Mesenchymal stem cell (in vitro differentiated cells and primary cell): ENCODE measurements around the gene PDK3.

Experiments used
- DNase-seq: peaks from one replicate; pipeline ENCODE4 v3.0.0-alpha.2; 2013
- H2AFZ ChIP-seq: one replicate; pipeline ENCODE4 v1.6.1; 2013; ENCODE audit warnings: low read depth, mild to moderate bottlenecking, control low read depth, inconsistent platforms, low read length, moderate library complexity
- H2AK5ac ChIP-seq: 2 replicates; pipeline ENCODE4 v1.6.1; 2013; ENCODE audit warnings: low read length, moderate library complexity, mild to moderate bottlenecking, inconsistent platforms; ENCODE audit not compliant: severe bottlenecking
- H2BK120ac ChIP-seq: one replicate; pipeline ENCODE4 v1.6.1; 2013; ENCODE audit warnings: low read depth, mild to moderate bottlenecking, inconsistent platforms, low read length, moderate library complexity
- H2BK12ac ChIP-seq, 2 experiments: one replicate each; pipeline ENCODE4 v1.6.1; 2013; ENCODE audit warnings: inconsistent platforms in 2 of 2, low read length in 2 of 2, mild to moderate bottlenecking in 2 of 2, moderate library complexity in 2 of 2, control low read depth in 1 of 2
- H2BK15ac ChIP-seq: one replicate; pipeline ENCODE4 v1.6.1; 2013; ENCODE audit warnings: mild to moderate bottlenecking, low read depth, inconsistent platforms; ENCODE audit not compliant: poor library complexity, severe bottlenecking
- H2BK5ac ChIP-seq: 2 replicates; pipeline ENCODE4 v1.6.1; 2013; ENCODE audit warnings: low read depth, mild to moderate bottlenecking, low read length, control low read depth, inconsistent platforms; ENCODE audit not compliant: poor library complexity, severe bottlenecking
- H3K14ac ChIP-seq, 2 experiments: one replicate each; pipeline ENCODE4 v1.6.1; 2013; ENCODE audit warnings: inconsistent platforms in 2 of 2, low read length in 2 of 2, control low read depth in 1 of 2, mild to moderate bottlenecking in 1 of 2, moderate library complexity in 1 of 2
- H3K18ac ChIP-seq, 2 experiments: one replicate each; pipeline ENCODE4 v1.6.1; 2013; ENCODE audit warnings: inconsistent platforms in 2 of 2, low read length in 2 of 2, control low read depth in 1 of 2, low read depth in 1 of 2, mild to moderate bottlenecking in 1 of 2
- H3K23ac ChIP-seq, 2 experiments: one replicate each; pipeline ENCODE4 v1.6.1; 2013; ENCODE audit warnings: inconsistent platforms in 2 of 2, low read length in 2 of 2, mild to moderate bottlenecking in 2 of 2, moderate library complexity in 2 of 2, control low read depth in 1 of 2
- H3K27ac ChIP-seq: 2 replicates; pipeline ENCODE4 v1.5.1; 2013; ENCODE audit warnings: mild to moderate bottlenecking, moderate library complexity, low read length, control low read depth, inconsistent platforms; ENCODE audit not compliant: poor library complexity, severe bottlenecking
- H3K27me3 ChIP-seq, 2 experiments: 2 replicates each; pipeline versions ENCODE4 v1.6.1 to v1.7.0; 2013; ENCODE audit warnings: low read length in 2 of 2, mild to moderate bottlenecking in 2 of 2, moderate library complexity in 2 of 2, control low read depth in 1 of 2, inconsistent platforms in 1 of 2; ENCODE audit not compliant: control insufficient read depth in 1 of 2, insufficient read depth in 1 of 2
- H3K36me3 ChIP-seq, 2 experiments: 2 replicates each; pipeline versions ENCODE4 v1.6.1 to v1.7.0; 2013; ENCODE audit warnings: low read length in 2 of 2, control low read depth in 1 of 2, inconsistent platforms in 1 of 2, low read depth in 1 of 2, mild to moderate bottlenecking in 1 of 2; ENCODE audit not compliant: insufficient read depth in 2 of 2, control insufficient read depth in 1 of 2
- H3K4ac ChIP-seq, 2 experiments: one replicate each; pipeline ENCODE4 v1.6.1; 2013; ENCODE audit warnings: inconsistent platforms in 2 of 2, low read length in 2 of 2, mild to moderate bottlenecking in 2 of 2, moderate library complexity in 2 of 2, control low read depth in 1 of 2, low read depth in 1 of 2
- H3K4me1 ChIP-seq: 2 replicates; pipeline ENCODE4 v1.6.1; 2013; ENCODE audit warnings: low read depth, low read length, control low read depth; ENCODE audit not compliant: control insufficient read depth, insufficient read depth
- H3K4me2 ChIP-seq: 2 replicates; pipeline ENCODE4 v1.6.1; 2013; ENCODE audit warnings: low read length, mild to moderate bottlenecking, inconsistent platforms; ENCODE audit not compliant: poor library complexity, severe bottlenecking
- H3K4me3 ChIP-seq, 2 experiments: 2 replicates each; pipeline versions ENCODE4 v1.5.1 to v1.7.0; 2013; ENCODE audit warnings: low read length in 2 of 2, mild to moderate bottlenecking in 2 of 2, control low read depth in 1 of 2, low read depth in 1 of 2; ENCODE audit not compliant: insufficient read depth in 1 of 2
- H3K79me1 ChIP-seq: replicated peaks from 2 replicates; pipeline ENCODE4 v1.6.1; 2013; ENCODE audit warnings: mild to moderate bottlenecking, control low read depth, low read length, inconsistent platforms; ENCODE audit not compliant: poor library complexity, severe bottlenecking
- H3K9ac ChIP-seq: 2 replicates; pipeline ENCODE4 v1.7.0; 2013; ENCODE audit warnings: mild to moderate bottlenecking, low read length, moderate library complexity
- H3K9me3 ChIP-seq: 2 replicates; pipeline ENCODE4 v1.7.0; 2013; ENCODE audit warnings: mild to moderate bottlenecking, low read length; ENCODE audit not compliant: control insufficient read depth
- H4K8ac ChIP-seq: one replicate; pipeline ENCODE4 v1.6.1; 2013; ENCODE audit warnings: inconsistent platforms, mild to moderate bottlenecking, low read length, moderate library complexity
- H4K91ac ChIP-seq: one replicate; pipeline ENCODE4 v1.6.1; 2013; ENCODE audit warnings: mild to moderate bottlenecking, low read length, inconsistent platforms
- WGBS: methylation state at CpG from one replicate; pipeline ENCODE4 v1.1.7; 2013; ENCODE audit warnings: mixed read lengths; 5-methylcytosine and 5-hydroxymethylcytosine counted together

The PDK3 gene

DNA sequence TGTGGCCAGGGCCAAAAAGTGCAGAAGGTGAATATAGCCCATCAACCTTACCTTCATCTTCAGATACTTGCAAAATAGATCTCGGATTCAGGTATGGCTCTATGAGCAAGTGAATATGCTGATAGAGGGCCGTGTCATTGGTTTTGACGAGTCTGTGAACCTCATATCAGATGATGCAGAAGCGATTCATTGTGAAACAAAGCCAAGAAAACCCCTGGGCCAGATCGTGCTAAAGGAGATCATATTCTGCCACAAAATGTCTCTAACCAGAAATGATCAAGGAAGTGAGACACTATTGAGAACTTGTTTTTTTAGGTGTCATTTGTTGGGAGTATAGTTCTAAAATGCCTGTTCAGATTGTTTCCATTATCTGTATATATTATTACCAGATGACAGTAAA, 48.3 kb downstream of the PDK3 start:
- H2AFZ ChIP-seq, result no peak overlapping the region
- no peak overlapping the region for H2BK120ac ChIP-seq
- H3K4me3 ChIP-seq, result no peak overlapping the region
- H3K9ac ChIP-seq, result no peak overlapping the region
- H3K9me3 ChIP-seq, result no peaks in the 10 kb centered on the region
- no peaks in the 10 kb centered on the region for H3K36me3 ChIP-seq
- WGBS, result 87% methylated on average over 4 of the region's 5 CpGs
- no peak overlapping the region for H3K23ac ChIP-seq
- H3K4me1 ChIP-seq, result no peaks in the 10 kb centered on the region
- H3K79me1 ChIP-seq, result no peaks in the 10 kb centered on the region
- no peak overlapping the region for H2BK15ac ChIP-seq
- H4K91ac ChIP-seq, result no peak overlapping the region
- no peak overlapping the region for H2BK12ac ChIP-seq
- H3K27me3 ChIP-seq, result peaks cover 0 to 3% of the 10 kb centered on the region in 2 experiments
- H2BK5ac ChIP-seq, result no peak overlapping the region
- H2AK5ac ChIP-seq, result no peak overlapping the region
- H4K8ac ChIP-seq, result no peak overlapping the region
- H3K4me2 ChIP-seq, result no peak overlapping the region
- no peak for DNase-seq
- H3K18ac ChIP-seq, result no peak overlapping the region
- H3K27ac ChIP-seq, result no peak overlapping the region
- H3K4ac ChIP-seq, result no peak overlapping the region
- no peak overlapping the region for H3K14ac ChIP-seq

DNA sequence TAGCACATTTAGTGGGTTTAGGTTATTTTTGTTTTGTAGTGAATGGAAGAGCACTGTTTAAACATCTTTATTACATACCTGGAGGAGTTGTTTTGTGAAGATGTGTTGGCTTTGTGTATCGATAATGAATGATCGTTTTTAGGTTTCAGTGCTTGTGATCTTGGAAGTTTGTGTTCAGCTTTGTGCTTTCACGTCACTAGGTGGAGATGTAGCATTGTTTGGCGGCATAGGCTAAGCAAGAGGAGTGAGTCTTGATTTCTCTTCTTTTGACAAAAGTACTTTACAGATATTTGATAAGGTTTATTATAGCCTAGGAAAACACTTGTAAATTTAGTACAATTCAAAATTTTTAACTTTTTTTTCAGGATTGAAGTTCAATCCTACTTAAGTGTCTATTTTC, 50.4 kb downstream of the PDK3 start:
- Histone ChIP-seq H3K9me3 (no peaks in the 10 kb centered on the region), H4K91ac (no peak overlapping the region), H2AK5ac (no peak overlapping the region), H2AFZ (no peak overlapping the region), H4K8ac (no peak overlapping the region), H3K4me2 (no peak overlapping the region), H2BK12ac (no peak overlapping the region), H3K4ac (no peak overlapping the region), H2BK15ac (no peak overlapping the region), H3K23ac (no peak overlapping the region), H3K4me1 (no peaks in the 10 kb centered on the region), H3K4me3 (no peak overlapping the region), H3K79me1 (no peaks in the 10 kb centered on the region), H3K18ac (no peak overlapping the region), H2BK5ac (no peak overlapping the region), H3K9ac (no peak overlapping the region), H2BK120ac (no peak overlapping the region), H3K36me3 (no peaks in the 10 kb centered on the region), H3K14ac (no peak overlapping the region), H3K27me3 (peaks cover 0 to 3% of the 10 kb centered on the region in 2 experiments), H3K27ac (no peak overlapping the region)
- WGBS, result 76% methylated on average over 3 of the region's 4 CpGs
- peak; percentile 2 for DNase-seq

- no peak overlapping the region for H3K4me3 ChIP-seq
- peaks cover 0 to 9% of the 10 kb centered on the region in 2 experiments for H3K27me3 ChIP-seq
- H4K8ac ChIP-seq, result no peak overlapping the region
- no peak overlapping the region for H4K91ac ChIP-seq
- no peaks in the 10 kb centered on the region for H3K4me1 ChIP-seq
- no peaks in the 10 kb centered on the region for H3K79me1 ChIP-seq
- H3K9me3 ChIP-seq, result no peaks in the 10 kb centered on the region
- no peak overlapping the region for H2AFZ ChIP-seq
- H2AK5ac ChIP-seq, result no peak overlapping the region
- no peak overlapping the region for H3K4ac ChIP-seq
- no peak overlapping the region for H2BK5ac ChIP-seq
- no peak overlapping the region for H3K18ac ChIP-seq
- no peak overlapping the region for H2BK12ac ChIP-seq
- H3K36me3 ChIP-seq, result no peaks in the 10 kb centered on the region
- H3K23ac ChIP-seq, result no peak overlapping the region
- no peak overlapping the region for H3K4me2 ChIP-seq
- no peak overlapping the region for H2BK15ac ChIP-seq
- no peak overlapping the region for H2BK120ac ChIP-seq
- no peak overlapping the region for H3K27ac ChIP-seq
- H3K9ac ChIP-seq, result no peak overlapping the region
- H3K14ac ChIP-seq, result no peak overlapping the region
- WGBS, result no CpG with 5 or more reads among the region's 2 CpGs
- no peak for DNase-seq
Measured at GRCh38 chrX:24520472-24520871, 55.4 kb downstream of the PDK3 start.

DNA sequence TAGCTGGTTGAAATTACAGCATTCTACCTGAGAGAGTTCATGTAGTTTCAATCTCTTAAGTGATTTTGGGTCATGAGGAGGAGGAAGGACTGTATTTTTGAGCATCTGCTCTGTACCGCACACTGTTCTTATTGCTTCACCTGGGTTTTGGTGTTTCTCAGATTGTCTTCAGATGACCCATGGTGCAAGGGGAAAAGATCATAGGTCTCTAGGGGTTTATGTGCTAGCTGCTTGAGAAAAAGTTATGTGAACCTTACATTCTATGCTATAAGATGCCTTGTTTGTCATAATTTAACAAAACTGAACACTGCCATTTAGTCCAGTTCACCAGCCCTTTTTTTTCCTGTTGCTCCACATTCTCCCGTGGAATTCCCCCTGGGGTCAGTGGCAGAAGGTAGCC, 60.4 kb downstream of the PDK3 start:
- no peak overlapping the region for H4K8ac ChIP-seq
- peaks cover 1% of the 10 kb centered on the region for H3K4me1 ChIP-seq
- no peak for DNase-seq
- no peak overlapping the region for H2BK12ac ChIP-seq
- H2BK5ac ChIP-seq, result no peak overlapping the region
- no peaks in the 10 kb centered on the region for H3K9me3 ChIP-seq
- H2AK5ac ChIP-seq, result no peak overlapping the region
- no peak overlapping the region for H3K14ac ChIP-seq
- no peak overlapping the region for H3K9ac ChIP-seq
- no peaks in the 10 kb centered on the region for H3K36me3 ChIP-seq
- no peak overlapping the region for H2BK15ac ChIP-seq
- H2AFZ ChIP-seq, result no peak overlapping the region
- H3K79me1 ChIP-seq, result no peaks in the 10 kb centered on the region
- H3K27me3 ChIP-seq, result peaks cover 0 to 19% of the 10 kb centered on the region in 2 experiments
- no peak overlapping the region for H3K4me2 ChIP-seq
- H2BK120ac ChIP-seq, result no peak overlapping the region
- H3K27ac ChIP-seq, result no peak overlapping the region
- WGBS, result 92% methylated on average over 1 of the region's 2 CpGs
- H3K4me3 ChIP-seq, result no peak overlapping the region
- H3K23ac ChIP-seq, result no peak overlapping the region
- no peak overlapping the region for H4K91ac ChIP-seq
- no peak overlapping the region for H3K4ac ChIP-seq
- no peak overlapping the region for H3K18ac ChIP-seq
